NT2/D1 (cell line): ENCODE data around the gene MSGN1.

Experiments used
- SUZ12 ChIP-seq: IDR thresholded peaks from 2 replicates; pipeline ENCODE4 v1.6.1; 2011; ENCODE audit not compliant: insufficient read length, insufficient read depth; ENCODE audit errors: extremely low read depth
- YY1 ChIP-seq: IDR thresholded peaks from 2 replicates; pipeline ENCODE4 v1.6.1; 2011; ENCODE audit not compliant: insufficient read length, insufficient read depth
- ZNF274 ChIP-seq: IDR thresholded peaks from 2 replicates; pipeline ENCODE4 v1.6.1; 2011; ENCODE audit warnings: mild to moderate bottlenecking, low read depth, low read length

DNA sequence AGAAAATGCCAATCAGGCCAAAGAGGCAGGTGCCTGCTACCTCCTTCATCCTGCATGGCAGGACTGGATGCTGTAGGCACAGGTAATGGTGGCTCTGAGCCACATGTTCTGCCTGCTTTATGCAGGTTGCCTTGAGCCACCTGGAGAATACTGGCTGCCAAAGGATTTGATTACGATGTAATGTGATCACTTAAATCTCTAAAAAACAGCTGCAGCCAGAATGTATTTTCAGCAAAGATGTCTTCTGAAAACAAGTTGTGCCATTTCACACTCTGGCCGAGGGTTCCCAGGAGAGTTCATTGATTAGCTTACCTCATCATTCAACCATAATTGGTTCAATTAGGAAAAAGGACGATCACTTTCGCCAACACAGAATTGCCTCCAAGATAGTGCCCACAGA lies 17.9 kb upstream of the MSGN1 start:
- TF ChIP-seq SUZ12 (no peak), YY1 (no peak), ZNF274 (no peak)
